AG20443 (cell line): ENCODE results near the gene BPIFB4.
"Not testable (repeated sequence)": the region's sequence is repeated elsewhere in the genome, so short reads cannot be mapped to it uniquely, and the experiment has no call there.

Experiments used
- DNase-seq: peaks from one replicate; pipeline ENCODE4 v3.0.0; 2012; ENCODE audit warnings: low spot score, mixed read lengths

The BPIFB4 gene

DNA sequence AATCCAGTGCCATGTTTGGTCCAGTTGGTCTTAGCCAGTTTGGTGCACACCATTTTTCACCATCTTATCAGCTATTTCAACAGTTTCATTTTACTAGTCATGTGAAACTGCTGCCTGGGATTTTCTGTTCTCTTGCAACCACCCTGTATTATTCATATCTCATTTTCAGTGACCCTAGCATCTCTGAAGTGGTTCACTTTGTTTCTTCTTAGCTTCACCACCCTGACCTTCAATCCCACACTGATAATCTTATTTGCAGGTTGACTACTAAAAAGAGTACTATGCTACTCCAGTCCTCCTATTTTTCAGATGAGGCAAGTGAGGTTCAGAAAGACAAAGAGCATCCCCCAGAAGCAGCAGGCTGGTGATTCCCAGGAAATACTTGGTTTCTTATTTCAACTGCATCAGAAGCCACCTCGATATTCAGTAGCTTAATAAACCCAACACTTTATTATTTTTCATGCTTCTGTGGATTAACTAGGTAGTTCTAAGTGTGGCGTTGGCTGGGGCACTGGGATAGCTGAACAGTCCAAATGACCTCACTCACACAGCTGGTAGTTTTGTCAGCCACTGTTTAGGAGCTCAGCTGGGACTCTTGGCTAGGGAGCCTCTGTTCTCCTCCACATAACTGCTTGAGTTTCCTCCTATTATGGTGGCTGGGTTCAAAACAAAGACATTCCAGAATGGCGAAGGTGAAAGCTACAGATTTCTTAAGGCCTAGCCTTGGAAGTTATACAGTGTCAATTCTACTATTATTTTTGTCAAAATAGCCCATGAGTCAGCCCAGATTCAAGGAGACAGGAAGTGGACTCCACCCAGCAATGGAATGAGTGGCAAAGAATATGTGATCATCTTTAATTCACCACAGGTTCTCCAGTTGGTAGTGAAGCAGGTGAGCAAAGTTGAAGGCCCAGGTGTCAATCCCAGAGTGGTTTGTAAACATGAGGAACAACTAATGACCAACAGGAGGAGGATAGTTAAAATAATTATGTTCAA, 40.6 kb downstream of the BPIFB4 start:
- no peak for DNase-seq

DNA sequence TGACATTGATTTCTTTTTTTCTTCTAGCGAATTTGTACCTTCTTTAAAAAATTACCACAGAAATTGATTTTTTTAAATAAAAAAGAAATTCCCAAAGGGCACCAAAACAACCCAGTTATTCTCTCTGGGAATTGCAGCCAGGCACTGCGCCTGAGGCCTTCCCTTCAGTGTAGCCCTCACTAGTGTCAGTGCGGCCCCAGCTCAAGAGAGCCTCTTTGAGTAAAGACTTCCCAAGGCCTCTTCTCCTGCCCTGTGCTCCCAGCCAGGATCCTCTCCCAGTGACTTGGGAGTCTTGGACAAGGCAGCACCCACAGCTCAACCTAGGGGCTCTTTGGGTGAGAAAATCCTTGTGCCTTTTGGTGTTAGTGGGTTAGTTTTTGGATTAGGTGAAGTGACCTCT, 41.5 kb downstream of the BPIFB4 start:
- no peak for DNase-seq

DNA sequence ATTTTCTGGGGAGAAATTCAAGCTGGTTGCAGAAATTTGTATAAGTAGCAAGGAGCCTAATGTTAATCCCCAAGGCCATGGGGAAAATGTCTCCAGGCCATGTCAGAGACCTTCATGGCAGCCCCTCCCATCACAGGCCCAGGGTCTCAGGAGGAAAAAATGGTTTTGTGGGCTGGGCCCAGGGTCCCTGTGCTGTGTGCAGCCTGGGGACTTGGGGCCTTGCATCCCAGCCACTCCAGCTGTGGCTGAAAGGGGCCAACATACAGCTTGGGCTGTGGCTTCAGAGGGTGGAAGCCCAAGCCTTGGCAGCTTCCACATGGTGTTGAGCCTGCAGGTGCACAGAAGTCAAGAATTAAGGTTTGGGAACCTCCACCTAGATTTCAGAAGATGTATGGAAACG, 42.9 kb downstream of the BPIFB4 start:
- not testable (repeated sequence) for DNase-seq

DNA sequence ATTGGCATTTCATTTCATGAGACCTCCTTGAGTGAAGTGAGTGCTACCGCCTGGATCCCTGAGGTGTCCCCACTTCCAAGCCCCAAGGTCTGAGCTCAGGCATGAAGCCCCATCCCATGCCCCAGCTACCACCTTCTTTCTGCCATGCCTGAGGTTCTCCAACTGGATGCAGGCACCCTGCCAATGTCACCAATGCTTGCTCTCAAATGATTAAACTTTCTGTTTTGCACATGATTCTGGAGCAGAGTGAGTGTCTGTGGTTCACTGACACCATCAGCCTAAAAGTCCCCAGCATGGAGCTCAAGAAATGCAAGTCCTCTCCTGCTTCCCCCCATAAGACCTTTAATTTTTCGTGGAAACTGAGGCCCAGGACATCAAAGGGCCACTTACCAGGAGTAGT, 44.8 kb downstream of the BPIFB4 start:
- no peak for DNase-seq

DNA sequence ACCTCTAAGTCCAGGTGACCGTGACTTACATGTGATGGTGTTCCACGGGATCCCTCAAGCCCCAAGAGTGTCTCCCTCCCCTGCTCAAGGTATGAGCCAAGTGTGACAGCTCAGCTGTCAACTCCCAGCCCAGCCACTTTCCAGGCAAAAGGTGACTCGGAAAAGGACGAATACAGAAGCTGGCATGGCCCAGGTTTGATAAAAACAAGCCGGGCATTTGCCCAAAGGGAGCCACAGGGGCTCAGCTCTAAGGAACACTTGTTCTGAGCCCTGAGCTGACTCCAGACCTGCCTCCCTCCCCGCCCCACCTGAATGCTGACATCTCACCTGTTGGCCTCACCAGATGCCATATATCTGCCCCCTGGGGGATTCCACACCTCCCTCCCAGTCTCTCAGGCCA, 45.6 kb downstream of the BPIFB4 start:
- DNase-seq, result no peak

DNA sequence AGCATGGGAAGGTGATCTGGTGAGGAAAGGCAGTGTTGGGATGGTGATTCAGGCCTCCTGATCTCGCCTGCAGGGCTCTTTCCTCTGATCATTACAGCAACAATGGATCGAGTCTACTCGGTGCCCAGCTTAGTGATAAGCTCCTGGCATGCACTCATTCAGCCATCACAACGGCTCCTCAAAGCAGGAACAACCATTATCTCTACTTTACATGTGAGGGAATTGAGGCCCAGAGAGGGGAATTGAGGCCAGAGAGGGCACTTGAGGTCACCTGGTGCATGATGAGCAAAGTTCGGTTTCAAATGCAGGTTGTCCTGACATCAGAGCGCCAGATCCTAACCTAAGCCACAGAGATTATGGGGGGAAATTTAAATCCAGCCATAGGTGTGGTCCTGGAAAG, 46.5 kb downstream of the BPIFB4 start:
- no peak for DNase-seq

DNA sequence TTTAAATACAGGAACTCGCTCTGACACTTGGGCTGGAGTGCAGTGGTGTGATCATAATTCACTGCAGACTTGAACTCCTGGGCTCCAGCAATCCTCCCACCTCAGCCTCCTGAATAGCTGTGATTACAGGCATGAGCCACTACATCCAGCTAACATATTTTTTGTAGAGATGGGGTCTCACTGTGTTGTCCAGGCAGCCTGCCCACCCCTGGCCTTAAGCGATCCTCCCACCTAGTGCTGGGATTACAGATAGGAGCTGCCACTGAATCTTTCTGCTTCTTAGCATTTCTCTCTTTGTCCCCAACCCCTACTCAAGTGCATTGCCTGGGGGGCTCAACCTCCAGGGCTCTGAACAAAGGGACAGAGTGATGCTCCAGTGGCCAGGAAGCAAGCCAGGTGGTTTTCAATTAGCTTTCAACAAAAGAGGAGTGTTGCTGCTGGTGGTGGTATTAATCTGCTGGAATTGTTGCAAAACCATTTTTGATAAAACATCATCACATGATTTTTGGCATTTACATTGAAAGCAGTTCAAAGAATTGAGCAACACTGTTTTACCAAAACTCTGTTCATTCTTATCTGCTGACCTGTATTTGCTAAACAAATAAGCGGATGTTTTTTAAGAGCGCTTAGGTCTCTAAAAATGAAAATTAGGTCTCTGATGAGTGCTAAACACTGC, 48.1 kb downstream of the BPIFB4 start:
- no peak for DNase-seq

DNA sequence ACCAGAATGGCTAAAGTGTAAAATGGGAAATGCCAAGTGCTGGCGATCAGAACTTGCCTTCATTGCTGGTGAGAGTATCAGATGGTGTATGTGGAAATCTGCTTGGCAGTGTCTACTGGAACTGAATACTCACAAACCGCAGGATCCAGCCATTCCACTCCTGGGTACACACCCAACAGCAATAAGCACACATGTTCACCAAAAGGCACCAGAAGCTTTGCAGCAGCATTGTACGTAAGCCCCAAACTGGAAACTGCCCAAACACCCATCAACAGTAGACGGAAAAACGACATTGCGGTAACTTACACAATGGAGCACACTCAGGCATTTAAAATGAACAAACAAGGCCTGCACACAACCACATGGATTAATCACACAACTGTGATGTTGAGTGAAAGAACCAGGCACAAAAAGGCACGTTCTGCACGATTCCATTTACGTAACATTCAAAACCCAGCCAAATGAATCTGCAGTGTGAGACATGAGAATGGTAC, 51.2 kb downstream of the BPIFB4 start:
- peak; percentile 78 for DNase-seq

DNA sequence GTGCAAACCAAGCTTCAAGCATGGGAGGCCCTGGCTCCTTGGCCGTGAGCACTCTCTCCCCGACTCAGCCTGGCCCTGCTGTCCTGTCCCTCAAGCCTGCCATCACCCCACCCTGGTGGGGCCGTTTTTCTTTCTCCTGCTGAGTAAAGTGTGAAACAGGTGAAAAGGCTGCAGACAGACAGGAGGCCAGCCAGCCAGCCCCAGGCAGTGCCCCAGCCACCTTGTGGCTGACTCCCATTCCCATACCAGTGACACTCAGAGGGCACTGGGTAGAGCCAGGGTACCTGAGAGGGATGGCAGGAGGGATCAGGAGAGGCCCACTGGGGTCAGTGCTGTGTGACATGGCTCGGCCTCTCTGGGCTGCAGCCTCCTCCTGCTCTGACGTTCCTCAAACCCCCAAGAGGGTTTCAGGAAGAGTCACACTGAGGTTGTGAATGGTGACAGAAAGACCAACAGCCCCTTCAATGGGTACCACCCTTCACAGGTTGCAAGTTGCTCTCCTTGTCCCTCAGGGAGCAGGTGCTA, 52.6 kb downstream of the BPIFB4 start:
- no peak for DNase-seq

DNA sequence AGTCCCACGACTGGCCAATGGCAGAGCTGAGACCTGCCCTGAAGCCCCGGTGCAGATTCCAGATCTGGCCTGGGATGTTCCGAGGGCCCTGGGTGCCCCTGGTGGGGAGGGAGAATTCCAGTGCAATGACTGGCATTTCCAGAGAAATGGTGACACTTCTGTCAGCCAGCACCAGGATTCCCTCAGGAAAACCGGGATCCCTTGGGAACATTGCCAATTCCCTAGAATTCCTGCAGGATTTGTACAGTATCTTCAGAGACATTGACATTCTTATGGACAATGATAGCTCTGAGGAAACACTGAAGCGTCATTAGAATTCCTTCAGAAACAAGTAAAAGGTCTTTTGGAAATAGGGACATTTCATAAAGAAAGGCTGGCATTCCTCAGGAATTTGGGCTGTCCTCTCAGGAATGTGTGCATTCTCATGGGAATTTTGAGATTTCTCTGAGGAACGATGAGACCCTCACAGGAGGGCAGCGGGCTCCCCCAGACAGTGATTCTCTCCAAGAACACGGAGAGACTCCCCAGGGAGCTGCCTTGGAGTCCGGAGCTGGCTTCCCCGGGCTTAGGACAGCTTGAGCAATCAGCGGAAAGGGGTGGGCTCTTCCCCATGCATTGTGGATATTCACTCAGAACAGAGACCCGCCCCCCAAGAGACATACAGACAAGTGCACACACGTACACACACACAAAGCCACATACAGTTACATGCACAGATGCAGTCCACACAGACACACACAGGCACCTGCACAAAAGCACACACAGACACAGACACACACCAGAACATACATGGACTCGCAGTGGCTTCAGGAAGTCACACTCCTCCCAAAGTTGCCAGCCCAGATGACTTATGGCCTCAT, 53.3 kb downstream of the BPIFB4 start:
- peak; percentile 30 for DNase-seq

DNA sequence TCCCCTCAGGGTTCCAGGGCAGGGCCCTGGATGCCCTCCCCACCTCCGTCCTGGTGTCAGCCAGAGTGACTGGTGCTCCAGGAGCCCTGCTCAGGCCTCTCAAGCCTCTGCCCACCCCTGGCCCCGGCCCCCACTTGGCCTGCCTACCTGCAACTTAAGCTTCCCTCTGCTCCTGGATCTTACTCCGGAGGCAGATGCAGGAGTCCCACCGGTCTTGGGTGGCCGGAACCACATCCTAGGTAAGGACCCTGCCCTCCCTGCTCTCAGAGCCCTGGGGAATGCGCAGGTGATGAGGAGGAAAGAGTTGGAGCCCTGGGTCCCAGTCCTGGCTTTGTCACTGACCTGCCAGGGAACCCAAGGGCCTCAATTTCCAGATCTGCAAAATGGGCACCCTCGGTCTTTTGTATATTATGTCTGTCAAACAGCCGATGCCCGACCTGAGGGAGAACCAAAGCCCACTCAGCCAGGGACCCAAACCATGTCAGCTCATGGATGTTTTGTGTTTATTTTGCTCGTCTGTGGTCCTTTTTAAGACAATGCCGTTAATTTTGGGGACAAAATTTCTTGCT, 54.0 kb downstream of the BPIFB4 start:
- DNase-seq, result no peak

DNA sequence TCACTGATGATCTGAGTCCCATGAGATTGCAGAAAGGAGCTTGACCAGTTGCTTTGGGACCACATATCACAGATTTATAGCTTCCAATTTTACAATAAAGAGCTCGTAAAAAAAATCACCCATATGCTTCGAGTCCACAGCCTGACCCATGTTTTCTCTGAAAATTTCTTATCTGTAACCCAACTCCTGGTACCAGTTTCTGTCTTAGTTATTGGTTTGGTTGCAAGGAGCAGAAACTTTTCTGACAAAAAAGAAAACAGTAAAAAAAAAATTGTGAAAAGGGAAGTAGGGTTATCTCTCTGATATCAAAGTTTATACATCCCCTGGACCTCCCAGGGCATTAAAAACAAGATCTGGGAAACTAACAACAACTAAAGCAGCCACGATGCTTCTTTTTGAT, 57.8 kb downstream of the BPIFB4 start:
- DNase-seq, result no peak

DNA sequence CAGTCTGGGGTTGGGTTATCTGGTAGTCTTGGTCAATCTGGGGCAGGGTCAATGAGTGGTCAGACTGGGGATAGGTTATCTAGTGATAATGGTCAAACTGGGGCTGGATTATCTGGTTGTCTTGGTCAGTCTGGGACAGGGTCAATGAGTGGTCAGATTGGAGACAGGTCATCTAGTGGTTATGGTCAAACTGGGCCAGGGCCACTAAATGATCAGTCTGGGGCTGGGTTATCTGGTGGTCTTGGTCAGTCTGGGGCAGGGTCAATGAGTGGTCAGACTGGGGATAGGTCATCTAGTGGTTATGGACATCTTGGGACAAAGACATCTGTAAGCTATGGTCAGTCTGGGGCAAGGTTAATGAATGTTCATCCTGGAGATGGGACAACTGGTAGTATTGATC, 60.0 kb downstream of the BPIFB4 start:
- no peak for DNase-seq

DNA sequence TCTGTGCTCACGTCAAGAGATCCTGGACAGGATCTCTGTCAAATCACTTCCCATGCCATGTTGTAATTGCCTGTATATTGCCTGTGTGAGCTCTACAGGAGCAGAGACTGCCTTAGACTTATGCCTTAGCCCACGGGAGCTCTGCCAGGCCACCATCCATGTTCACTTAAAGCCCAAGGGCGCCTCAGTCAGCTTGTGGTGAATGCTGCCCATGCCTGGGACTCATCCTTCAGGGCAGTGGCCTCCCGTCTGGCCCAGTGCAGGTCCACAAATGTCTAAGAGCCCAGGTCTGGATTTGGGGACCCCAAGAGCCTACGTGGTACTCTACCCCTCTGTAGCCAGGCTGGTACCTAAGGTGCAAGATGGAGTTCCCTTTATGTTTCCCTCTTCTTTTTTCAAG, 66.1 kb downstream of the BPIFB4 start:
- DNase-seq, result no peak

DNA sequence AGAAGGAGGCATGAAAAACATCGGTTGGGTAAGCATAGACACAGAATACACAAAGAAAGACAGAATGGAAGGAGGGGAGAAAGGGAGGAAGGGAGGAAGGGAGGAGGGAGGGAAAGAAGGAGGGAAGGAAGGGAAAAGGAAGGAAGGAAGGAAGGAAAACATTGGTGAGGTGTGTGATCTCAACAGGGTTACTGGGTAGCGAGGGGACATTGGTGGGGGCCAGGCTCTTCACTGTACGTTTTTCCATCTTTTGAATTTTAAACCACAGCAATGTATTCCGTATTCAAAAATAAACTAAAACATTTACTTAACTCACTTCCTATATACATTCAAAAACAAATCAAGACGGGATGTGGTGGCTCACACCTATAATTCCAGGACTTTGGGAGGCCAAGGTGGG, 67.9 kb downstream of the BPIFB4 start:
- DNase-seq, result no peak

DNA sequence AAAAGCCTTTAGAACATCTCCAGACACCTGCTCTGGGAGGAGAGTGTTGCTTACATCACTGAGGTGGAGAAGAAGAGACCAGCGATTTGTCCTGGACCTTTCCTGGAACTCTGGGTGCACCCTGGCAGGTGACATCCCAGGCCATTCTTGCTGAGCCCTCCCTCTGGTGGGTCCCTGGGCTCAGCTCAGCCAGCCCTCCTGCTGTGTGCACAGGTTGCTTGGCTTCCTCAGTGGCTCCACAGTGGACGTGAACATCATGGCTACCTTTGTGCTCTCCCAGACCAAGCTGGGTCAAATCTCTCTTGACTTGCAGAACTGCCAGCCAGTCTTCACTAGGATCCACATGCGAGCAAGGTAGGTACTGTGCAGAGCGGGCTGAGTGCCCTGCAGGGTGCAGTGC, 68.6 kb downstream of the BPIFB4 start:
- no peak for DNase-seq

DNA sequence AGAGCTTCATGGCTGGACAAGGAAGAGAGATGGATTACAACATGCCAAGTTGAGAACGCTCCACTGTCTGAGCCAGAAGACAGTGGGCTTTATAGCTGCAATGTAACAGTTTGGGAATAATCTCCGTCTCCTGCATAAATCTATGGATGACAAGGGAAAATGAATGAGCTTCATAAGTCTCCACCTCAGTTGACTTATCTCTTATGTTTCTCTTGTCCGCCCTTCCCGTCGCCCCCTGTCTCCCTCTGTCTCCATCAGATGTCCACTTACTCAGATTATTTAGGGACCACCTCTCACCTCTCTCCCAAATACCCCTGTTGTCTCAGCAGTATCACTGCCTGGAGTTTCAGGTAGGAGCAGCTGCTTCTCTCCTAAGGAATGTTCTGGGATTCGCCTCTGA, 74.8 kb downstream of the BPIFB4 start:
- DNase-seq, result no peak

DNA sequence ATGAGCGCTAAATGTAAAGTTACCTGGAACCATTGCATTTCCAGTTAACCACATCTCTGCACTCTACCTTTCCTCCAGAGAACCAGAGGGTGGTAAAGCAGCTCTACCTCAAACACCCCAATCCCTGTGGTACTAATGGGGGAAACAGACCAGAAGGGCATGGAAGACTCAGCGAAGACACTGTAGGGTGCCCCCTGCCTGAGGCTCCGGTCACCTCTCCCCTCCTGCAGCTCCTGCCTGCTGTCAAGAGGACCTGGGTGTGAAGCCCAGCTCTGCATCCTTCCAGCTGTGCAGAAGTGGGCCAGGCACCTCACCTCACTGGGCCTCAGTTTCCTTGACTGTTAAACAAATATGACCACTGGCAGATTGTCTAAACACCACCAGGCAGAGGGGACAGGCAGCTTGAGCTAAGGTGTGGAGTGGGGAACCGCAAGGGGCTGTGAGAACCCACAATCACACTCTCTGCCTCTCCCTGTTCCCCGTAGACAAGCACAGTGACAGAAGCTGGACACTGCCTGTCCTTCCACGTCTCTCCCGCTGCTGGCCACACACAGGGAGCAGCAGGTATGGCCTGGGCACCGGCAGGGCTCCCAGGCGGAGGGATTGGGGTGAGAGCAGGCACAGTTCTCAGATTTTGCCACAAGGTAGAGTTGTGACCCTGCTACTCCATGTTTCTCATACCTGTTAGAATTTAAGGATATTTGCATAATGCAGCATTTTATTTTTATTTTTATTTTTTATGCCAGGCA, 79.4 kb downstream of the BPIFB4 start:
- no peak for DNase-seq

DNA sequence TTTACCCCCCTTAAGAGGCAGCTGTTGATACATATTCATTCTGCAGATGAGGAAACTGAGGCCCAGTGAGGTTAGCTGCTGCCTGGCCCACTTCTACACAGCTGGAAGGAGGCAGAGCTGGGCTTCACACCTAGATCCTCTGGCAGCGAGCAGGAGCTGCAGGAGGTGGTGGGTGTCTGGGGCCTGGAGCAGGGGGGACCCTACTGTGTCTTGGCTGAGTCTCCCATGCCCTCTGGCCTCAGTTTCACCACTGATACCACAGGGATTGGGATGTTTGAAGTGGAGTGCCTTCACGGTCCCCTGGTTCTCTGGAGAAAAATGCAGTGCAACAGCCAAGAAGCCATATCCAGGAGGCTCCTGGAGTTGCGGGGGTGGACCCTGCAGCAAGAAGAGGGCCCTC, 80.3 kb downstream of the BPIFB4 start:
- DNase-seq, result no peak

DNA sequence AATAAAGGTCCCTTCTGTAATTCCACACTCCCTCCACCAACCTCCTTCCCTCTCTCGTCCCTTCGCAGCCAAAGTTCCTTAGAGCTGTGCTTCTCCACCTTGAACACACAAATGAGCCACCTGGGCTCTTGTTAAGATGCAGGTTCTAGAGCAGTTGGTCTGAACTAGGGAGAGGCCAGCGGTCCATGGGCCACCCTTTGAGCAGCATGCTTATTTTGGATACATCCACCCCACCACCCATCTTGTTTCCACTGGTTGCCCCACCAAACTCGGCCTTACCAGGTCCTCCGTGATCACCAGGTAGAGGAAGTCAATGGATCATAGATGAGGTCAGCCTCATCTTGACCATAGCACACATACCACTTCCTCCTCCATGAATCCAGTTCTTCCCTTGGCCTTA, 81.2 kb downstream of the BPIFB4 start:
- DNase-seq, result no peak
